ENCODE results near the gene ASPHD1. TPM values are rescaled to one million over a fixed set of nuclear protein-coding genes. Genes with fewer than 3 reads are reported as not detected.
"Not testable (repeated sequence)": the region's sequence is repeated elsewhere in the genome, so short reads cannot be mapped to it uniquely, and the experiment has no call there.

Gene ASPHD1
- total and polyA plus RNA-seq, 2 experiments from 2014 or later = 18.6 to 35.5 TPM

DNA sequence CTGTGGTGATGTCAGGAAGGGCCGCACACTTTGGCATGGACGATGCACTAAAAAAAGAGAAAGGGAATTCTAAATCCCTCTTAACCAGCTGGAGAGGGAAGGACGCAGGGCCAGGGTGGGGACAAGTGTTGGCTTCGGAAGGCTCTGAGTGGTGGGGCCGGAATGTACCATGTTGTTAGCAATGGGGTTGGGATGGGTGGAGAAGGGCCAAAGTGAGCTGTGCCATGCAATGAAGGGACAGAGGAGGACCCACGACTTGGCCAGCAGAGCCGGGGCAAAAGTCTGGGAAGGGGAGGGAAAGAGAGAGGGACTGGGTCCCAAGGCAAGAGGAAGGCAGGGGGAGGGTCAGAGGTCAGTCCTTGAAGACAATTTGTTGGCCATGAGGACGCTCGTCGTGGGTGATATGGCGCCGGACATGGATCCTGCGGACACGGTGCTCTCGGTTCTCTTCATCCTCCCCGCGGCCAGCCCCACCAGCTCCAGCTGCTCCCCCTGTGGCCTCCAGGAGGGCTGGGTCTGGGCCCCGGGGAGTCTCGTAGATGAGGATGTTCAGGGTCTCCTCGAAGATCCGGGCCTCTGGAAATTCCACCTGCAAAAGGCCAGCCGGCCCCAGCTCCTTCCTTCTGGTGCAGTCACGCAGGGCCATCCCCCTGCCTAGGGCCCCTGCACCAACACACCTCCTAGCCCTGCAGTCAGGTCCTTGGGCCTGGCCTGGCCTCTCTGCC, 6.4 kb downstream of the ASPHD1 start:
- Histone ChIP-seq H3K4me3 (no peak overlapping the region), H3K4me2 (no peak overlapping the region), H4K20me1 (ENCODE audit: insufficient read depth, poor library complexity, severe bottlenecking) (no peaks in the 10 kb centered on the region), H3K36me3 (replicated peaks; ENCODE audit: insufficient read depth, low read depth) (no peaks in the 10 kb centered on the region), H3K9me2 (replicated peaks; ENCODE audit: insufficient read depth) (no peaks in the 10 kb centered on the region), H2AFZ (no peak overlapping the region), H3K27me3 (no peaks in the 10 kb centered on the region), H3K9me3 (ENCODE audit: low read depth) (no peaks in the 10 kb centered on the region), H3K79me2 (peaks cover 5% of the 10 kb centered on the region), H3K4me1 (ENCODE audit: insufficient read depth) (no peaks in the 10 kb centered on the region), H3K27ac (no peak overlapping the region)
- DNase-seq (ENCODE audit: low spot score) = no peak
- 91% methylated on average over 13 of the region's 23 CpGs for WGBS (ENCODE audit: low lambda C conversion rate, missing lambda C conversion rate)
- TF ChIP-seq, protein P1, sequence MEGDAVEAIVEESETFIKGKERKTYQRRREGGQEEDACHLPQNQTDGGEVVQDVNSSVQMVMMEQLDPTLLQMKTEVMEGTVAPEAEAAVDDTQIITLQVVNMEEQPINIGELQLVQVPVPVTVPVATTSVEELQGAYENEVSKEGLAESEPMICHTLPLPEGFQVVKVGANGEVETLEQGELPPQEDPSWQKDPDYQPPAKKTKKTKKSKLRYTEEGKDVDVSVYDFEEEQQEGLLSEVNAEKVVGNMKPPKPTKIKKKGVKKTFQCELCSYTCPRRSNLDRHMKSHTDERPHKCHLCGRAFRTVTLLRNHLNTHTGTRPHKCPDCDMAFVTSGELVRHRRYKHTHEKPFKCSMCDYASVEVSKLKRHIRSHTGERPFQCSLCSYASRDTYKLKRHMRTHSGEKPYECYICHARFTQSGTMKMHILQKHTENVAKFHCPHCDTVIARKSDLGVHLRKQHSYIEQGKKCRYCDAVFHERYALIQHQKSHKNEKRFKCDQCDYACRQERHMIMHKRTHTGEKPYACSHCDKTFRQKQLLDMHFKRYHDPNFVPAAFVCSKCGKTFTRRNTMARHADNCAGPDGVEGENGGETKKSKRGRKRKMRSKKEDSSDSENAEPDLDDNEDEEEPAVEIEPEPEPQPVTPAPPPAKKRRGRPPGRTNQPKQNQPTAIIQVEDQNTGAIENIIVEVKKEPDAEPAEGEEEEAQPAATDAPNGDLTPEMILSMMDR (IDR thresholded peaks at IDR 0.05; ENCODE audit: poor library complexity) = no peak
- TF ChIP-seq EZH2phosphoT487 (IDR thresholded peaks at IDR 0.05; ENCODE audit: low read depth, severe bottlenecking, unreplicated experiment) = no peak
- no peak for TF ChIP-seq EZH2 (IDR thresholded peaks at IDR 0.05; ENCODE audit: borderline replicate concordance)

DNA sequence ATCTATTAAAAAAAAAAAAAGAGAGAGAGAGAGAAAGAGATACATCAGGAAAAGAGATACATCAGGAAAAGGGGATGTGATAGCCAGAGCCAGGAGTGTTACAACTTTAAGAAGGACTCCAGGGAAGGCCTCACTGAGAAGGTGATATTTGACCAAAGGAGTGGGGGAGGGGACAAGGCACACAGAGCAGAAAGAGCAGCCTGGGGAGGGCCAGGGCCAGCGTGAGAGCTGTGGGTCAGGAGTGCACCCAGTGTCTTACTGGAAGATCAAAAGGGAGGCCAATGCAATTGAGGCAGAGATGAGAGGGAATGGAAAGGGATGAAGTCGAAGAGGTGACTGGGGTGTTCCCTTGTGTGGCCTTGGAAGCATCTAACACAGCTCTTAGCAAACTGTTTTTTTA, 7.7 kb downstream of the ASPHD1 start:
- H3K79me2 ChIP-seq = no peaks in the 10 kb centered on the region
- no peaks in the 10 kb centered on the region for H3K27me3 ChIP-seq
- DNase-seq (ENCODE audit: low spot score) = no peak
- no peak overlapping the region for H3K4me3 ChIP-seq
- no peaks in the 10 kb centered on the region for H3K9me2 ChIP-seq (replicated peaks; ENCODE audit: insufficient read depth)
- no peaks in the 10 kb centered on the region for H4K20me1 ChIP-seq (ENCODE audit: insufficient read depth, poor library complexity, severe bottlenecking)
- no peaks in the 10 kb centered on the region for H3K9me3 ChIP-seq (ENCODE audit: low read depth)
- TF ChIP-seq EZH2phosphoT487 (IDR thresholded peaks at IDR 0.05; ENCODE audit: low read depth, severe bottlenecking, unreplicated experiment) (no peak), EZH2 (IDR thresholded peaks at IDR 0.05; ENCODE audit: borderline replicate concordance) (no peak)
- TF ChIP-seq, protein P1 (IDR thresholded peaks at IDR 0.05; ENCODE audit: poor library complexity) = no peak
- no peak overlapping the region for H2AFZ ChIP-seq
- no peaks in the 10 kb centered on the region for H3K36me3 ChIP-seq (replicated peaks; ENCODE audit: insufficient read depth, low read depth)
- H3K4me2 ChIP-seq = no peak overlapping the region
- no peaks in the 10 kb centered on the region for H3K4me1 ChIP-seq (ENCODE audit: insufficient read depth)
- WGBS (ENCODE audit: low lambda C conversion rate, missing lambda C conversion rate) = 100% methylated on average over 1 of the region's 2 CpGs
- no peak overlapping the region for H3K27ac ChIP-seq

- 97% methylated on average over 2 of the region's 2 CpGs for WGBS (ENCODE audit: low lambda C conversion rate, missing lambda C conversion rate)
- Histone ChIP-seq H3K36me3 (replicated peaks; ENCODE audit: insufficient read depth, low read depth) (no peaks in the 10 kb centered on the region), H3K4me3 (no peak overlapping the region), H2AFZ (no peak overlapping the region), H3K4me2 (no peak overlapping the region), H3K9me3 (ENCODE audit: low read depth) (no peaks in the 10 kb centered on the region), H4K20me1 (ENCODE audit: insufficient read depth, poor library complexity, severe bottlenecking) (no peaks in the 10 kb centered on the region), H3K4me1 (ENCODE audit: insufficient read depth) (no peaks in the 10 kb centered on the region), H3K79me2 (no peaks in the 10 kb centered on the region), H3K27ac (no peak overlapping the region), H3K9me2 (replicated peaks; ENCODE audit: insufficient read depth) (no peaks in the 10 kb centered on the region), H3K27me3 (no peaks in the 10 kb centered on the region)
- no peak for DNase-seq (ENCODE audit: low spot score)
- no peak for TF ChIP-seq EZH2 (IDR thresholded peaks at IDR 0.05; ENCODE audit: borderline replicate concordance)
Measured at GRCh38 chr16:29908719-29909220, 8.5 kb downstream of the ASPHD1 start.

GRCh38 chr16:29909391-29909790, 9.1 kb downstream of the ASPHD1 start:
- no peaks in the 10 kb centered on the region for H4K20me1 ChIP-seq (ENCODE audit: insufficient read depth, poor library complexity, severe bottlenecking)
- no peak overlapping the region for H3K4me2 ChIP-seq
- no peaks in the 10 kb centered on the region for H3K9me3 ChIP-seq (ENCODE audit: low read depth)
- H3K27ac ChIP-seq = no peak overlapping the region
- TF ChIP-seq, protein P1 (IDR thresholded peaks at IDR 0.05; ENCODE audit: poor library complexity) = no peak
- TF ChIP-seq EZH2phosphoT487 (IDR thresholded peaks at IDR 0.05; ENCODE audit: low read depth, severe bottlenecking, unreplicated experiment) (no peak), EZH2 (IDR thresholded peaks at IDR 0.05; ENCODE audit: borderline replicate concordance) (no peak)
- no peak overlapping the region for H2AFZ ChIP-seq
- no peak for DNase-seq (ENCODE audit: low spot score)
- H3K79me2 ChIP-seq = no peaks in the 10 kb centered on the region
- H3K4me1 ChIP-seq (ENCODE audit: insufficient read depth) = no peaks in the 10 kb centered on the region
- no peaks in the 10 kb centered on the region for H3K9me2 ChIP-seq (replicated peaks; ENCODE audit: insufficient read depth)
- no peaks in the 10 kb centered on the region for H3K27me3 ChIP-seq
- 86% methylated on average over 2 of the region's 2 CpGs for WGBS (ENCODE audit: low lambda C conversion rate, missing lambda C conversion rate)
- no peak overlapping the region for H3K4me3 ChIP-seq
- no peaks in the 10 kb centered on the region for H3K36me3 ChIP-seq (replicated peaks; ENCODE audit: insufficient read depth, low read depth)

GRCh38 chr16:29909851-29910250, 9.6 kb downstream of the ASPHD1 start:
- H3K27ac ChIP-seq; H3K9me3 ChIP-seq (ENCODE audit: low read depth); H4K20me1 ChIP-seq (ENCODE audit: insufficient read depth, poor library complexity, severe bottlenecking); H3K79me2 ChIP-seq; H3K4me3 ChIP-seq; H3K4me1 ChIP-seq (ENCODE audit: insufficient read depth); H3K36me3 ChIP-seq (replicated peaks; ENCODE audit: insufficient read depth, low read depth); H3K27me3 ChIP-seq; H3K4me2 ChIP-seq; DNase-seq (ENCODE audit: low spot score); H2AFZ ChIP-seq; H3K9me2 ChIP-seq (replicated peaks; ENCODE audit: insufficient read depth): not testable (repeated sequence)
- 94% methylated on average over 6 of the region's 6 CpGs for WGBS (ENCODE audit: low lambda C conversion rate, missing lambda C conversion rate)

Data from hepatocyte (in vitro differentiated cells).